HCT116 (cell line): Measurements from ENCODE around the gene GPAT3. TPM values are rescaled to one million over a fixed set of nuclear protein-coding genes. Genes with fewer than 3 reads are reported as not detected.

Source experiments
- ATAC-seq: fragments of 200-7000 bp; cut with Tn5 transposase; 2 replicates; pipeline ENCODE4 v1.9.1; 2020; ENCODE audit warnings: mild to moderate bottlenecking, moderate library complexity
- BruUV-seq: library from RNA; stranded (reverse); fragments of 400-500 nt; replicated peaks from 2 replicates; lab custom pipeline; 2021; lab: Mats Ljungman, UMichigan
- CTCF ChIA-PET: fragments of 300-600 bp; sonication (Branson Sonifier 250); formaldehyde crosslinking; loops from one replicate; lab custom pipeline; 2021; ENCODE audit warnings: antibody characterized with exemption; lab: Charles Lee
- POLR2A ChIA-PET: fragments of 300-600, 350-600 bp; sonication (Branson Sonifier 250); formaldehyde crosslinking; loops from one replicate; lab custom pipeline; 2021; ENCODE audit warnings: antibody characterized with exemption; lab: Charles Lee
- RAD21 ChIA-PET, 2 experiments: fragments of 300-600 bp; sonication (Branson Sonifier 250); formaldehyde crosslinking; loops; one replicate each; lab custom pipeline; 2023; ENCODE audit warnings: low total read pairs in 2 of 2; ENCODE audit not compliant: uncharacterized antibody in 2 of 2, unreplicated experiment in 2 of 2, low non-redundant PET in 1 of 2; lab: Charles Lee
- DNase-seq: peaks from one replicate; pipeline ENCODE4 v3.0.0-alpha.2; 2010; ENCODE audit warnings: low read depth, low spot score
- H2AFZ ChIP-seq: fragments of 200-600 bp; shearing (Covaris generic), sonication (generic); 2 replicates; pipeline ENCODE4 v1.6.1; 2017; ENCODE audit warnings: low read depth, mixed run types, mixed read lengths, antibody characterized with exemption, low read length; ENCODE audit not compliant: poor library complexity, severe bottlenecking
- H3K27ac ChIP-seq: 2 replicates; pipeline ENCODE4 v1.5.1; 2012; ENCODE audit warnings: low read depth, low read length
- H3K27me3 ChIP-seq: fragments of 200-600 bp; sonication (generic); 2 replicates; pipeline ENCODE4 v1.6.1; 2016; ENCODE audit warnings: mixed run types, low read length, mixed read lengths; ENCODE audit not compliant: insufficient read depth
- H3K36me3 ChIP-seq, 2 experiments: fragments of 200-500 bp in 1 of 2; fragments of 200-600 bp in 1 of 2; sonication (Bioruptor generic) in 1 of 2; sonication (generic) in 1 of 2; 2 replicates each; pipeline versions ENCODE4 v1.5.1 to v1.6.1; 2014 to 2016; ENCODE audit warnings: low read length in 2 of 2, inconsistent platforms in 1 of 2, mixed read lengths in 1 of 2, mixed run types in 1 of 2; ENCODE audit not compliant: insufficient read depth in 2 of 2, control insufficient read depth in 1 of 2
- H3K4me1 ChIP-seq, 2 experiments: fragments of 200-600 bp in 1 of 2; sonication (generic) in 1 of 2; 2 replicates each; pipeline versions ENCODE4 v1.5.1 to v1.6.1; 2012 to 2017; ENCODE audit warnings: low read length in 2 of 2, inconsistent platforms in 1 of 2, mild to moderate bottlenecking in 1 of 2, mixed read lengths in 1 of 2, mixed run types in 1 of 2, moderate library complexity in 1 of 2; ENCODE audit not compliant: insufficient read depth in 2 of 2, control insufficient read depth in 1 of 2
- H3K4me2 ChIP-seq: fragments of 200-600 bp; sonication (generic); 2 replicates; pipeline ENCODE4 v1.6.1; 2017; ENCODE audit warnings: mixed run types, low read length, mixed read lengths
- H3K4me3 ChIP-seq, 2 experiments: fragments of 200-600 bp in 1 of 2; sonication (generic) in 1 of 2; replicated peaks in 1 of 2; 2 replicates each; pipeline ENCODE4 v1.5.1; 2011 to 2016; ENCODE audit warnings: low read length in 2 of 2, control low read depth in 1 of 2, low read depth in 1 of 2, mild to moderate bottlenecking in 1 of 2, mixed read lengths in 1 of 2, mixed run types in 1 of 2
- H3K79me2 ChIP-seq: fragments of 200-600 bp; sonication (generic); 2 replicates; pipeline ENCODE4 v1.6.1; 2017; ENCODE audit warnings: mild to moderate bottlenecking, mixed run types, low read length, moderate library complexity, mixed read lengths; ENCODE audit not compliant: insufficient read depth
- H3K9ac ChIP-seq: fragments of 200-600 bp; sonication (generic); 2 replicates; pipeline ENCODE4 v1.6.1; 2016; ENCODE audit warnings: low read length, mixed read lengths
- H3K9me2 ChIP-seq: fragments of 200-600 bp; sonication (generic), shearing (Covaris generic); 2 replicates; pipeline ENCODE4 v1.6.1; 2017; ENCODE audit warnings: mixed run types, mild to moderate bottlenecking, moderate library complexity; ENCODE audit not compliant: insufficient read depth
- H3K9me3 ChIP-seq, 2 experiments: fragments of 200-500 bp in 1 of 2; fragments of 200-600 bp in 1 of 2; sonication (Bioruptor generic) in 1 of 2; sonication (generic) in 1 of 2; 2 replicates each; pipeline ENCODE4 v1.6.1; 2014 to 2017; ENCODE audit warnings: low read length in 2 of 2, mixed read lengths in 2 of 2, inconsistent platforms in 1 of 2, low read depth in 1 of 2, mild to moderate bottlenecking in 1 of 2, mixed run types in 1 of 2, moderate library complexity in 1 of 2; ENCODE audit not compliant: control insufficient read depth in 1 of 2, insufficient read depth in 1 of 2
- H4K20me1 ChIP-seq: fragments of 200-600 bp; sonication (generic), shearing (Covaris generic); 2 replicates; pipeline ENCODE4 v1.6.1; 2017; ENCODE audit warnings: mixed run types, mild to moderate bottlenecking, moderate library complexity; ENCODE audit not compliant: insufficient read depth
- ATF3 ChIP-seq: IDR thresholded peaks from 2 replicates; pipeline ENCODE4 v1.6.1; 2012
- CEBPB ChIP-seq: IDR thresholded peaks from 2 replicates; pipeline ENCODE4 v1.6.1; 2012; ENCODE audit warnings: low read depth
- CTCF ChIP-seq, 3 experiments: fragments of 200-600 bp in 1 of 3; sonication (generic) in 1 of 3; IDR thresholded peaks in 2 of 3; conservative IDR thresholded peaks in 1 of 3; 2 replicates each; pipeline ENCODE4 v1.5.1; 2012 to 2017; ENCODE audit warnings: low read depth in 2 of 3, low read length in 2 of 3, antibody characterized with exemption in 1 of 3, borderline replicate concordance in 1 of 3, control low read depth in 1 of 3, mild to moderate bottlenecking in 1 of 3, mixed read lengths in 1 of 3, mixed run types in 1 of 3, moderate library complexity in 1 of 3; ENCODE audit not compliant: insufficient read depth in 1 of 3
- EGR1 ChIP-seq: IDR thresholded peaks from 2 replicates; pipeline ENCODE4 v1.6.1; 2012; ENCODE audit warnings: low read depth
- ELF1 ChIP-seq: IDR thresholded peaks from 2 replicates; pipeline ENCODE4 v1.6.1; 2012; ENCODE audit warnings: low read depth, borderline replicate concordance
- FOSL1 ChIP-seq: IDR thresholded peaks from 2 replicates; pipeline ENCODE4 v1.6.1; 2012; ENCODE audit warnings: low read depth
- JUND ChIP-seq: IDR thresholded peaks from 2 replicates; pipeline ENCODE4 v1.6.1; 2012
- MAX ChIP-seq: IDR thresholded peaks from 2 replicates; pipeline ENCODE4 v1.6.1; 2012
- POLR2A ChIP-seq: IDR thresholded peaks from 2 replicates; pipeline ENCODE4 v1.7.0; 2011; ENCODE audit warnings: borderline replicate concordance; ENCODE audit not compliant: insufficient read depth, insufficient read length; ENCODE audit errors: extremely low read depth
- RAD21 ChIP-seq: IDR thresholded peaks from 2 replicates; pipeline ENCODE4 v1.6.1; 2012; ENCODE audit warnings: low read depth, mild to moderate bottlenecking
- REST ChIP-seq: IDR thresholded peaks from 2 replicates; pipeline ENCODE4 v1.6.1; 2012; ENCODE audit warnings: low read depth
- SIN3A ChIP-seq: IDR thresholded peaks from 2 replicates; pipeline ENCODE4 v1.6.1; 2012; ENCODE audit warnings: low read depth
- ZFX ChIP-seq: fragments of 450-650 bp; IDR thresholded peaks from 2 replicates; pipeline ENCODE4 v1.6.1; 2017
- ZNF274 ChIP-seq: fragments of 200-500 bp; sonication (Bioruptor generic); IDR thresholded peaks from 2 replicates; pipeline ENCODE4 v1.6.1; 2014; ENCODE audit warnings: mild to moderate bottlenecking, low read depth, low read length, inconsistent platforms
- intact Hi-C: fragments of 100-400 bp; cut with micrococcal nuclease; formaldehyde crosslinking; loops from 2 replicates; pipeline ENCODE4 v1.10.0; 2022
- total RNA-seq: library from RNA; stranded (reverse); gene quantifications from one replicate; pipeline ENCODE4 v1.2.1, GENCODE V29; 2021; ENCODE audit not compliant: unreplicated experiment

GPAT3 gene
- total RNA-seq, 1 experiment from 2014 or later = 36.7 TPM

GRCh38 chr4:83568062-83568461 is 32.2 kb downstream of the GPAT3 start:
- Histone ChIP-seq H3K27ac (no peak overlapping the region), H3K4me1 (no peaks in the 10 kb centered on the region; a peak in 1 of 4 replicates), H3K9ac (no peak overlapping the region), H2AFZ (no peak overlapping the region), H3K9me2 (no peaks in the 10 kb centered on the region), H3K36me3 (no peaks in the 10 kb centered on the region), H3K4me3 (no peak overlapping the region), H4K20me1 (no peaks in the 10 kb centered on the region), H3K79me2 (peaks cover 59% of the 10 kb centered on the region), H3K9me3 (no peaks in the 10 kb centered on the region), H3K4me2 (no peak overlapping the region), H3K27me3 (no peaks in the 10 kb centered on the region)
- CTCF ChIA-PET = no interaction called here
- POLR2A ChIA-PET = no interaction called here
- RAD21 ChIA-PET = no interaction called here
- BruUV-seq = no TSS peak
- no peak for TF ChIP-seq ZNF274
- TF ChIP-seq EGR1 = no peak
- no peak for TF ChIP-seq CEBPB
- no peak for TF ChIP-seq ELF1
- no peak for TF ChIP-seq SIN3A
- no peak for TF ChIP-seq CTCF (IDR thresholded peaks at IDR 0.05 in 2 of 3, conservative IDR thresholded peaks at IDR 0.05 in 1 of 3; ENCODE audit: borderline replicate concordance in 1 of 3, insufficient read depth in 1 of 3, low read depth in 2 of 3, low read length in 2 of 3)
- no peak for TF ChIP-seq FOSL1
- no peak for TF ChIP-seq ATF3
- TF ChIP-seq RAD21 = no peak
- no peak for TF ChIP-seq JUND
- no peak for TF ChIP-seq MAX
- TF ChIP-seq POLR2A = no peak
- no peak for TF ChIP-seq ZFX
- no peak for TF ChIP-seq REST
- intact Hi-C loops = no loop called here
- DNase-seq (no peak), ATAC-seq (no peak)
